Mucosa of gallbladder (tissue), 1 donor: ENCODE measurements around the gene PPP3CA. TPM values are rescaled to one million over a fixed set of nuclear protein-coding genes. Genes with fewer than 3 reads are reported as not detected.

Source experiments
- DNase-seq: peaks from one replicate; pipeline ENCODE4 v3.0.0-alpha.2; 2020; ENCODE audit warnings: low spot score
- total RNA-seq: library from RNA; stranded (reverse); gene quantifications from one replicate; pipeline ENCODE4 v1.2.1, GENCODE V29; 2021
- donor health status: DM: no; HTN: no; CAD: no.

Gene PPP3CA
- total RNA-seq, 1 donor from 2014 or later = 24.6 TPM

GRCh38 chr4:101177154-101177553, 170.2 kb downstream of the PPP3CA start:
- no peak for DNase-seq

GRCh38 chr4:101175896-101176676, 171.2 kb downstream of the PPP3CA start:
- DNase-seq = no peak

GRCh38 chr4:101174679-101175345, 172.5 kb downstream of the PPP3CA start:
- no peak for DNase-seq

GRCh38 chr4:101172369-101172768, 175.0 kb downstream of the PPP3CA start:
- DNase-seq = no peak

- no peak for DNase-seq
These were observed 175.6 kb downstream of the PPP3CA start for GRCh38 chr4:101171747-101172146.

GRCh38 chr4:101169044-101170014, 178.0 kb downstream of the PPP3CA start:
- peak; percentile 70 for DNase-seq

GRCh38 chr4:101163936-101164335, 183.4 kb downstream of the PPP3CA start:
- DNase-seq = no peak

GRCh38 chr4:101162990-101163380, 184.3 kb downstream of the PPP3CA start:
- no peak for DNase-seq

GRCh38 chr4:101160792-101161592, 186.3 kb downstream of the PPP3CA start:
- no peak for DNase-seq

GRCh38 chr4:101158507-101158906, 188.8 kb downstream of the PPP3CA start:
- no peak for DNase-seq

GRCh38 chr4:101158134-101158482, 189.2 kb downstream of the PPP3CA start:
- no peak for DNase-seq

GRCh38 chr4:101157415-101158133, 189.8 kb downstream of the PPP3CA start:
- no peak for DNase-seq

GRCh38 chr4:101156619-101157310, 190.6 kb downstream of the PPP3CA start:
- no peak for DNase-seq

- no peak for DNase-seq
These were observed 191.4 kb downstream of the PPP3CA start for GRCh38 chr4:101155945-101156344.

GRCh38 chr4:101155368-101155767, 192.0 kb downstream of the PPP3CA start:
- no peak for DNase-seq

- DNase-seq = no peak
These were observed 193.7 kb downstream of the PPP3CA start for GRCh38 chr4:101153653-101154052.

- DNase-seq = no peak
These were observed 194.8 kb downstream of the PPP3CA start for GRCh38 chr4:101152521-101152920.

GRCh38 chr4:101148551-101148950, 198.8 kb downstream of the PPP3CA start:
- no peak for DNase-seq

- DNase-seq = no peak
These were observed 200.0 kb downstream of the PPP3CA start for GRCh38 chr4:101147283-101147682.

- no peak for DNase-seq
These were observed 202.3 kb downstream of the PPP3CA start for GRCh38 chr4:101145021-101145420.
